GM19025 (cell line): ENCODE results near the gene PTPRD.

ENCODE experiments used
- ATAC-seq: cut with Tn5 transposase; IDR thresholded peaks from one replicate; pipeline ENCODE4 v1.9.1; 2021; ENCODE audit warnings: mild to moderate bottlenecking, low read depth, moderate library complexity; ENCODE audit not compliant: unreplicated experiment

PTPRD gene

GRCh38 chr9:10062629-10063395 is 550.0 kb downstream of the PTPRD start:
- no peak for ATAC-seq

- no peak for ATAC-seq
Observed at GRCh38 chr9:10059044-10059443, 553.8 kb downstream of the PTPRD start.

- ATAC-seq, result no peak
Observed at GRCh38 chr9:10055886-10056395, 556.9 kb downstream of the PTPRD start.

- ATAC-seq, result no peak
Observed at GRCh38 chr9:10054456-10054855, 558.3 kb downstream of the PTPRD start.

GRCh38 chr9:10052916-10053315 is 559.9 kb downstream of the PTPRD start:
- no peak for ATAC-seq

GRCh38 chr9:10052181-10052580 is 560.6 kb downstream of the PTPRD start:
- ATAC-seq, result no peak

- no peak for ATAC-seq
Observed at GRCh38 chr9:10050016-10050415, 562.8 kb downstream of the PTPRD start.

GRCh38 chr9:10048994-10049393 is 563.8 kb downstream of the PTPRD start:
- ATAC-seq, result no peak

GRCh38 chr9:10045598-10045997 is 567.2 kb downstream of the PTPRD start:
- no peak for ATAC-seq

- no peak for ATAC-seq
Observed at GRCh38 chr9:10041726-10042229, 571.0 kb downstream of the PTPRD start.

- ATAC-seq, result no peak
Observed at GRCh38 chr9:10036095-10036494, 576.7 kb downstream of the PTPRD start.

GRCh38 chr9:10032166-10032565 is 580.6 kb downstream of the PTPRD start:
- ATAC-seq, result no peak

GRCh38 chr9:10026443-10026984 is 586.3 kb downstream of the PTPRD start:
- no peak for ATAC-seq

GRCh38 chr9:10015755-10016154 is 597.0 kb downstream of the PTPRD start:
- no peak for ATAC-seq

GRCh38 chr9:10014889-10015288 is 597.9 kb downstream of the PTPRD start:
- ATAC-seq, result no peak

GRCh38 chr9:10009401-10009800 is 603.4 kb downstream of the PTPRD start:
- no peak for ATAC-seq

GRCh38 chr9:10008101-10008799 is 604.6 kb downstream of the PTPRD start:
- ATAC-seq, result no peak

- no peak for ATAC-seq
Observed at GRCh38 chr9:10007356-10007755, 605.4 kb downstream of the PTPRD start.

- no peak for ATAC-seq
Observed at GRCh38 chr9:10005206-10005605, 607.6 kb downstream of the PTPRD start.

GRCh38 chr9:10003047-10003446 is 609.8 kb downstream of the PTPRD start:
- ATAC-seq, result no peak

GRCh38 chr9:10000669-10001068 is 612.1 kb downstream of the PTPRD start:
- ATAC-seq, result no peak
